HG03457 (cell line): ENCODE measurements around the gene EPHB2.

ENCODE experiments used
- ATAC-seq: cut with Tn5 transposase; IDR thresholded peaks from one replicate; pipeline ENCODE4 v1.9.1; 2021; ENCODE audit warnings: moderate number of reproducible peaks; ENCODE audit not compliant: unreplicated experiment

The EPHB2 gene

GRCh38 chr1:22852144-22852655 lies 141.6 kb downstream of the EPHB2 start:
- no peak for ATAC-seq

GRCh38 chr1:22853651-22854185 lies 143.1 kb downstream of the EPHB2 start:
- ATAC-seq: no peak

- ATAC-seq: no peak
These were observed 144.3 kb downstream of the EPHB2 start for GRCh38 chr1:22854688-22855565.

GRCh38 chr1:22855668-22856606 lies 145.3 kb downstream of the EPHB2 start:
- no peak for ATAC-seq

- ATAC-seq: no peak
These were observed 147.0 kb downstream of the EPHB2 start for GRCh38 chr1:22857661-22858060.

GRCh38 chr1:22860414-22860800 lies 149.8 kb downstream of the EPHB2 start:
- no peak for ATAC-seq

- no peak for ATAC-seq
These were observed 150.3 kb downstream of the EPHB2 start for GRCh38 chr1:22860883-22861385.

- no peak for ATAC-seq
These were observed 151.3 kb downstream of the EPHB2 start for GRCh38 chr1:22861764-22862440.

- ATAC-seq: no peak
These were observed 152.1 kb downstream of the EPHB2 start for GRCh38 chr1:22862752-22863151.

- no peak for ATAC-seq
These were observed 153.1 kb downstream of the EPHB2 start for GRCh38 chr1:22863766-22864165.

- ATAC-seq: no peak
These were observed 154.2 kb downstream of the EPHB2 start for GRCh38 chr1:22864886-22865285.

- no peak for ATAC-seq
These were observed 155.1 kb downstream of the EPHB2 start for GRCh38 chr1:22865736-22866135.

- no peak for ATAC-seq
These were observed 156.2 kb downstream of the EPHB2 start for GRCh38 chr1:22866868-22867267.

- ATAC-seq: no peak
These were observed 157.7 kb downstream of the EPHB2 start for GRCh38 chr1:22868331-22868730.

GRCh38 chr1:22869325-22869724 lies 158.7 kb downstream of the EPHB2 start:
- ATAC-seq: no peak

- no peak for ATAC-seq
These were observed 159.7 kb downstream of the EPHB2 start for GRCh38 chr1:22870201-22870871.

GRCh38 chr1:22872981-22873664 lies 162.5 kb downstream of the EPHB2 start:
- no peak for ATAC-seq

- ATAC-seq: no peak
These were observed 164.1 kb downstream of the EPHB2 start for GRCh38 chr1:22874785-22875184.

- ATAC-seq: no peak
These were observed 164.6 kb downstream of the EPHB2 start for GRCh38 chr1:22875241-22875640.
